ENCODE measurements around the gene TAX1BP1.

The TAX1BP1 gene

DNA sequence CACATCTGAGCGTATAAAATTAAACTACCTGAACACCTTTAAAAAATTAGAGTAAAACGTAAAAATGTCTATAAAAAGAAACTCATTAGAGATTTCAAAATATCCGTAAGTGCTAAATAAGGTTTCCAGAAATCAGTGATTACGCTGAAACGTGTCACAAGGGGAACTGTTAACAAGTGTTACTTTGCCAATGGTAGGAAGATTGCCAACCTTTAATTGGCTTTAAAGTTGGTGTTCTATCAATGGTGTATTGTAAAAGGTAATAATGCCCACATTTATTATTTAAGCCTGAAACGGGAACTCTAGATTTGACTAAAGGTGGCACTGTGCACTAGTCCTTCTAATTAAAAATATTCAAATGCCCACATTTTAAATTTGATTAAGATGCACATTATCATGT, 39.5 kb upstream of the TAX1BP1 start:
- H3K27me3 ChIP-seq, result no peaks in the 10 kb centered on the region
- H3K4me3 ChIP-seq (ENCODE audit: low read depth, low read length), result no peak overlapping the region
- TF ChIP-seq, protein P1, sequence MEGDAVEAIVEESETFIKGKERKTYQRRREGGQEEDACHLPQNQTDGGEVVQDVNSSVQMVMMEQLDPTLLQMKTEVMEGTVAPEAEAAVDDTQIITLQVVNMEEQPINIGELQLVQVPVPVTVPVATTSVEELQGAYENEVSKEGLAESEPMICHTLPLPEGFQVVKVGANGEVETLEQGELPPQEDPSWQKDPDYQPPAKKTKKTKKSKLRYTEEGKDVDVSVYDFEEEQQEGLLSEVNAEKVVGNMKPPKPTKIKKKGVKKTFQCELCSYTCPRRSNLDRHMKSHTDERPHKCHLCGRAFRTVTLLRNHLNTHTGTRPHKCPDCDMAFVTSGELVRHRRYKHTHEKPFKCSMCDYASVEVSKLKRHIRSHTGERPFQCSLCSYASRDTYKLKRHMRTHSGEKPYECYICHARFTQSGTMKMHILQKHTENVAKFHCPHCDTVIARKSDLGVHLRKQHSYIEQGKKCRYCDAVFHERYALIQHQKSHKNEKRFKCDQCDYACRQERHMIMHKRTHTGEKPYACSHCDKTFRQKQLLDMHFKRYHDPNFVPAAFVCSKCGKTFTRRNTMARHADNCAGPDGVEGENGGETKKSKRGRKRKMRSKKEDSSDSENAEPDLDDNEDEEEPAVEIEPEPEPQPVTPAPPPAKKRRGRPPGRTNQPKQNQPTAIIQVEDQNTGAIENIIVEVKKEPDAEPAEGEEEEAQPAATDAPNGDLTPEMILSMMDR (IDR thresholded peaks at IDR 0.05; ENCODE audit: low read depth, low read length), result no peak
- H3K4me1 ChIP-seq, result no peaks in the 10 kb centered on the region; the same call in 1 of the 2 replicates
- DNase-seq, result no peak
- H3K9me3 ChIP-seq, result no peaks in the 10 kb centered on the region
- no peaks in the 10 kb centered on the region for H3K36me3 ChIP-seq

DNA sequence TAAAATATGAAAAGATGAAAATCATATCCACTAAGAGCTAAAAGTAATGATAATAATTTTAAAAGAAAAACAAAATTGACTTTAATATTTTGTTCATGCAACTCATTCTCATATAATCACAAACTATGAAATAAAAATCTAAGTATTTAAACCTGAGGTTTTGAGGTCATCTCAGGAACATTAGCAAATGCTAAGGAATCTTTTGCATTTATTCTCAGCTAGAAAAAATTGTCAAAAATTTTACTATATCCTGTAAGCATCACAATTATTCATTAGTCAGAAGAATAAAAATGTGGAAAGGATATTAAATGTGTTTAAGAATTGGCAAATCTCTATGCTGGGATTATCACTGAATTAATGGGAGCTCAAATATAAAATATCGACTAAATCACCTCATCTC, 36.8 kb upstream of the TAX1BP1 start:
- H3K27me3 ChIP-seq, result no peaks in the 10 kb centered on the region
- no peak overlapping the region for H3K4me3 ChIP-seq (ENCODE audit: low read depth, low read length)
- H3K9me3 ChIP-seq, result no peaks in the 10 kb centered on the region
- TF ChIP-seq, protein P1 (IDR thresholded peaks at IDR 0.05; ENCODE audit: low read depth, low read length), result no peak
- H3K36me3 ChIP-seq, result no peaks in the 10 kb centered on the region
- no peak for DNase-seq
- no peaks in the 10 kb centered on the region; the same call in 1 of the 2 replicates for H3K4me1 ChIP-seq

DNA sequence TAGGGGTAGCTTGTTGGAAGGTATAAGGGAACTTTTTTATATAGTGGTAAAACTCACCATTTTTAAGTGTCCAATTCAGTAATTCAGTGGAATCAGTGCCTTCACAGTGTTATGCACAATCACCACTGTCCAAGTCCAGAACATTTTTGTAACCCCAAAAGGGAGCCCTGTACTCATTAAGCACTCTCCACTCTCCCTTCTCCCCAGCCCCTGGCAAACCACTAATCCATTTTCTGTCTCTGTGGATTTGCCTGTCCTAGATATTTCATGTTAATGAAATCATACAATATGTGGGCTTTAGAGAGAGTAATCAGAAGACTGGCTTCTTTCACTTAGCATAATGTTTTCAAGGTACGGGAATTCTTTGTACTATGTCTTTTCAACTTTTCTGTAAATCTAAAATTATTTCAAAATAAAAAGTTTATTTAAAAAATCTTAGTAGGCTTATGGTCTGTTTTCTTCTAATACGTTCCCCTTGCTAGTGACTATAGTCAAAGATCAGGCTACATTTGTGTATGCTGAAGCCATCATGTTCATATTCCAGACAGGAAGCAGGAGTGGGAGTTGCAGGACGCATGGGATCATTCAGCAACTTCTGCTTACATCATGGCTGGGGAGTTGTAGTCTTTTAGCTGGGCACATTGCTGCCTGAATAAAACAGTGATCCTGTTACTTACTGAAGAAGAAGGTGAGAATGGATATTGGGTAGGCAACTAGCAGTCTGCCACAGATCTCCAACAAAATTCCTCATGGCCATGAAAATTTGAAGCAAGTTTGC, 35.4 kb upstream of the TAX1BP1 start:
- H3K36me3 ChIP-seq, result no peaks in the 10 kb centered on the region
- H3K4me1 ChIP-seq, result no peaks in the 10 kb centered on the region; the same call in 1 of the 2 replicates
- H3K27me3 ChIP-seq, result no peaks in the 10 kb centered on the region
- no peak for DNase-seq
- H3K4me3 ChIP-seq (ENCODE audit: low read depth, low read length), result no peak overlapping the region
- TF ChIP-seq, protein P1 (IDR thresholded peaks at IDR 0.05; ENCODE audit: low read depth, low read length), result no peak
- no peaks in the 10 kb centered on the region for H3K9me3 ChIP-seq

DNA sequence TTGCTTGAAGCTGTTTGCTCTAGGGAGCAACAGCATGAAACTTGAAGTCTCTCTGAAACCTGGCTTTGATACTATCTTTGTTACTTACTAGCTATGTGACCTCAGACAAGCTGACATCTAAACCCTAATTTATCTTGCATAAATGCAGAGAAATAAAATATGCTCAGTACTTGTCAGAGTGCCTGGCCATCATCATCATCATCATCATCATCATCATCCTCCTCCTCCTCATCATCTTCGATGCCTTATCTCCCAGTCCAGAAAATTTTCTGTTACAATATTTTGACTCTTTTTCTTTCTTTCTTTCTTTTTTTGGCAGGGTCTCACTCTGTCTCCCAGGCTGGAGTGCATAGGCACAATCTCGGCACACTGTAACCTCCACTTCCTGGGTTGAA, 34.8 kb upstream of the TAX1BP1 start:
- TF ChIP-seq, protein P1 (IDR thresholded peaks at IDR 0.05; ENCODE audit: low read depth, low read length), result no peak
- H3K4me3 ChIP-seq (ENCODE audit: low read depth, low read length), result no peak overlapping the region
- peaks cover 4% of the 10 kb centered on the region for H3K4me1 ChIP-seq
- no peaks in the 10 kb centered on the region for H3K9me3 ChIP-seq
- no peak for DNase-seq
- H3K27me3 ChIP-seq, result no peaks in the 10 kb centered on the region
- H3K36me3 ChIP-seq, result no peaks in the 10 kb centered on the region

DNA sequence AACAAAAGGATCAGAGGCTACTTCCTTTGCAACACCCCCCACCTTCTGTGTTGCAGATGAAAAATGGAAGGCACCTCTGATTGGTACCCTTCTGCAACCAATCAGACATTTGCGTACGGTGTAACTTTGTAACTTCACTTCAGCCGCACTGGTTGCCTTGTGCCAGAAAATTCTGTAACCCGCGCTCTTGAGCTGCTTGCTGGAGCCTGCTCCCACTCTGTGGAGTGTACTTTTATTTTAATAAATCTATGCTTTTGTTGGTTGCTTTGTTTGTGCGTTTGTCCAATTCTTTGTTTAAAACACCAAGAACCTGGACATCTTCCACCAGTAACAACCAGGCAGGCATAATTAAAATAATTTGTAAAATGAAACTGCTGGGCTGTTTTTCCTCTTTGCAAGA, 31.5 kb upstream of the TAX1BP1 start:
- no peaks in the 10 kb centered on the region for H3K36me3 ChIP-seq
- TF ChIP-seq, protein P1 (IDR thresholded peaks at IDR 0.05; ENCODE audit: low read depth, low read length), result no peak
- H3K9me3 ChIP-seq, result no peaks in the 10 kb centered on the region
- H3K4me1 ChIP-seq, result peaks cover 4% of the 10 kb centered on the region
- DNase-seq, result no peak
- H3K4me3 ChIP-seq (ENCODE audit: low read depth, low read length), result no peak overlapping the region
- H3K27me3 ChIP-seq, result no peaks in the 10 kb centered on the region

All from BE2C (cell line).